ENCODE measurements around the gene ANXA4. TPM values are rescaled to one million over a fixed set of nuclear protein-coding genes. Genes with fewer than 3 reads are reported as not detected.

ANXA4 gene
- total RNA-seq, 1 donor from 2014 or later = 15.0 TPM

DNA sequence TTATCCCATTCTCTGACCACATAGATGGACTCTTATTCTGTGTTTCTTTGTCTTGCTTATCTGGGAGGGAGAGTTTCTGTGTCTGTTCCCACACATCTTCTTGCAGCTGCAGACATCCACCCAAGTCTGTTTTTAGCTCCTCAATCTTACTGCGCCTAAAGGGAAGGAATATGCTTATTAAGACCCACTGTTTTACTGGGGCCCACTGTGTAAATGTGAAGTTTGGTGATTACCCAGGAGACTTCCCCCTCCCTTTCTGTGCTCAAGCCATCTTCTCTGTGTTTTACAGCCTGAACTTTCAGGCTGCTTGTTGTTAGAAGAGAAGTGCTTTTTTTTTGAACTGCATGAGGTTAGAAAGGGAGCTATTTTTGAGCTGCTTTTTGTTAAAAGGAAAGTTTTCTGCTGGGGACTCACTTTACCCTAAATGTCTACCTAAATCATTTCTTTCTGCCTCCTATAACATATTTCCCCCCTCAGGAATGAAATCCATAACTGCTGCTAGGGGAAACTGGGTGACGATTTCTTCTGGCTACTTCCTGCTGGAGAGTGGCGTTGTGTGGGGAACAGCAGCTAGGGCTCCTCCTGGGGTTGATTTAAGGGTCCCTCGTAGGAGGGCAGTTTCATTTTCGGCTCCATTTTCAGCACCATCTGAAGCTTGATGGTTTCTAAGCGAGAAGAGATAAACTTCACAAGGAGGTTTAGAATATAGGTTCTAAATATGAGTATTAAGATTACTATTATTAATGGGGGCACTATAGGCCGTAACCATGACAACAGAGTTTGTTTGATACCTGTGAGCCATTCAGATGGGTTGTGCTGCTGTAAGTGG lies 48.1 kb downstream of the ANXA4 start:
- Histone ChIP-seq H3K4me3 (ENCODE audit: low read depth, low read length) (no peak overlapping the region), H3K36me3 (ENCODE audit: control insufficient read depth, insufficient read depth, low read length) (peaks cover 19% of the 10 kb centered on the region), H3K27me3 (ENCODE audit: control insufficient read depth, insufficient read depth, low read length) (no peaks in the 10 kb centered on the region)
- FAIRE-seq (no peak), DNase-seq (ENCODE audit: low read depth) (no peak)
- TF ChIP-seq, protein P1, sequence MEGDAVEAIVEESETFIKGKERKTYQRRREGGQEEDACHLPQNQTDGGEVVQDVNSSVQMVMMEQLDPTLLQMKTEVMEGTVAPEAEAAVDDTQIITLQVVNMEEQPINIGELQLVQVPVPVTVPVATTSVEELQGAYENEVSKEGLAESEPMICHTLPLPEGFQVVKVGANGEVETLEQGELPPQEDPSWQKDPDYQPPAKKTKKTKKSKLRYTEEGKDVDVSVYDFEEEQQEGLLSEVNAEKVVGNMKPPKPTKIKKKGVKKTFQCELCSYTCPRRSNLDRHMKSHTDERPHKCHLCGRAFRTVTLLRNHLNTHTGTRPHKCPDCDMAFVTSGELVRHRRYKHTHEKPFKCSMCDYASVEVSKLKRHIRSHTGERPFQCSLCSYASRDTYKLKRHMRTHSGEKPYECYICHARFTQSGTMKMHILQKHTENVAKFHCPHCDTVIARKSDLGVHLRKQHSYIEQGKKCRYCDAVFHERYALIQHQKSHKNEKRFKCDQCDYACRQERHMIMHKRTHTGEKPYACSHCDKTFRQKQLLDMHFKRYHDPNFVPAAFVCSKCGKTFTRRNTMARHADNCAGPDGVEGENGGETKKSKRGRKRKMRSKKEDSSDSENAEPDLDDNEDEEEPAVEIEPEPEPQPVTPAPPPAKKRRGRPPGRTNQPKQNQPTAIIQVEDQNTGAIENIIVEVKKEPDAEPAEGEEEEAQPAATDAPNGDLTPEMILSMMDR (IDR thresholded peaks at IDR 0.05; ENCODE audit: insufficient read depth, low read length, severe bottlenecking) = no peak

DNA sequence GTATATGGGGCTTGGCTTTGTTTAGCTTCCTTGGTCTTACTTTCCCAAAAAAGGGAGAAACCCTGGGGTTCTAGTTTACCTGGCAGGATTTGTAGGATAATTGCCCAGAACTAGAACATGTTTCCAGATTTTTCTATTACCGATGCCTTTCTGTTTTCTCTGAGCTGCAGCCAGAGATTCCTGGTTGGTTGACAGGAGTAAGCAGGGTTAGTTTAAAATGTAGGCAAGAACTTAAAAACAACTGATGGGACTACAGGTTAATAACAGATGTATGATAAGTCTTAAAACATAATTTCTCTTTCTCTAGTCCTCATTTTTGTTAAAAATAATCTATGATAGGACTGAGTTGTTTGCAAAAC lies 48.6 kb downstream of the ANXA4 start:
- FAIRE-seq (no peak), DNase-seq (ENCODE audit: low read depth) (no peak)
- peaks cover 17% of the 10 kb centered on the region for H3K36me3 ChIP-seq (ENCODE audit: control insufficient read depth, insufficient read depth, low read length)
- no peaks in the 10 kb centered on the region for H3K27me3 ChIP-seq (ENCODE audit: control insufficient read depth, insufficient read depth, low read length)
- no peak overlapping the region for H3K4me3 ChIP-seq (ENCODE audit: low read depth, low read length)
- TF ChIP-seq, protein P1 (IDR thresholded peaks at IDR 0.05; ENCODE audit: insufficient read depth, low read length, severe bottlenecking) = no peak

DNA sequence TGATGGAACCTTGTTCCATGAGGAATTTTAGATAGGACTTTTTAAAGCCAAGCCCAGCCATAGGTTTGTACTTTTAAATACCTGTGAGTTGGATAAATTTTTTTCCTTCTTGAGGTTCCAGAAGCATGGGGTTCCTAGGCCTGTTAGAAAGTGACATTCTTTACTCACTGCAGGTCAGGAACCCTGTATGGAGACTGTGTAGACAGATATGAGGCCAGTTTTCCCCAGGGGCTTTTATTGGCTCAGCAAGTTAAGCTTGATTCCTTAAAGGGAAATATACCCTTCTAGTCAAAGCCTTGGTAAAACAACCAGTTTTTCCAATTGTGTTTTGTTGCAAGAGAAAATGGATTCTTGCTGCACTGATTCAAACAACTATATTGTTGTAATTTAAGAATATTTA lies 49.1 kb downstream of the ANXA4 start:
- Histone ChIP-seq H3K4me3 (ENCODE audit: low read depth, low read length) (no peak overlapping the region), H3K36me3 (ENCODE audit: control insufficient read depth, insufficient read depth, low read length) (peaks cover 15% of the 10 kb centered on the region), H3K27me3 (ENCODE audit: control insufficient read depth, insufficient read depth, low read length) (no peaks in the 10 kb centered on the region)
- no peak for FAIRE-seq
- DNase-seq (ENCODE audit: low read depth) = no peak
- TF ChIP-seq, protein P1 (IDR thresholded peaks at IDR 0.05; ENCODE audit: insufficient read depth, low read length, severe bottlenecking) = no peak

DNA sequence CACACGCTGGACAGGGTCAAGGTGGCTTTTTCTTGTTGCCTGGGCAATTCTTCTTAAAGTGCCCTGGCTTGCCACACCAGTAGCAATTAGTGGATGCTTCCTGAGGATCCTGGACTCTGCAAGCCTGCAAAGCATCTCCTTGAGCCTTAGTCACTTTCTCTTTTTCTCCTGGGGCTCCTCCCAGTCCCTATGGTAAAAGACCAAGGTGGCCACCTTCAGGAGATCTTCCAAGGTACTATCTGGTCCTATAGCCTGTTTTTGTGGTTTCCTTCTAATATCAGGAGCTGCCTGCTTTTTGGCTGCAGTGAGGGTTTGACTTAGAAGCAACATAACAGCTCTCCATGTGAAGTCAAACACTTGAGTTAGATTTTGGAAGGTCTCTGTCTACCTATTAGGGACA lies 54.2 kb downstream of the ANXA4 start:
- H3K27me3 ChIP-seq (ENCODE audit: control insufficient read depth, insufficient read depth, low read length) = no peaks in the 10 kb centered on the region
- FAIRE-seq (no peak), DNase-seq (ENCODE audit: low read depth) (no peak)
- peaks cover 6% of the 10 kb centered on the region for H3K36me3 ChIP-seq (ENCODE audit: control insufficient read depth, insufficient read depth, low read length)
- H3K4me3 ChIP-seq (ENCODE audit: low read depth, low read length) = no peak overlapping the region
- TF ChIP-seq, protein P1 (IDR thresholded peaks at IDR 0.05; ENCODE audit: insufficient read depth, low read length, severe bottlenecking) = no peak

DNA sequence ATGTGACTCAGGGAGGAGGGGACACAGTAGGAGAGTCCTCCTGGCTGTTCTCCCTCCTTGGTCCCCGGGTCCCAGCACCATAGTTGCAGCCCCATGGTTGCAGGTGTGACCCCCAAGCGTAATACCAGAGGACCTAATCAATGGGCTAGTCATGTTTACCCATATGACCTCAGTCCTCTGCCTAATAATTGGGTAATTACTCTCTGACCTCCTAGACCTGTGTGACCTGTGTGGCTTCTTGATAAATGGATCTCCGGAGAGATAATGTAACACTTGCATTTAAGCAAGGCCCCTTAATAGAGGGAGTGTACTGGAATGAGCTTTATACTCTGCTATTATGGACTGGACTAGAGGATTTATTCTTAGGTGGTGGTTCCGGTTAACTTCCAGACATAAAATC lies 55.3 kb downstream of the ANXA4 start:
- H3K27me3 ChIP-seq (ENCODE audit: control insufficient read depth, insufficient read depth, low read length) = no peaks in the 10 kb centered on the region
- no peak overlapping the region for H3K4me3 ChIP-seq (ENCODE audit: low read depth, low read length)
- no peak for DNase-seq (ENCODE audit: low read depth)
- H3K36me3 ChIP-seq (ENCODE audit: control insufficient read depth, insufficient read depth, low read length) = peaks cover 6% of the 10 kb centered on the region
- FAIRE-seq = no peak
- TF ChIP-seq, protein P1 (IDR thresholded peaks at IDR 0.05; ENCODE audit: insufficient read depth, low read length, severe bottlenecking) = no peak

DNA sequence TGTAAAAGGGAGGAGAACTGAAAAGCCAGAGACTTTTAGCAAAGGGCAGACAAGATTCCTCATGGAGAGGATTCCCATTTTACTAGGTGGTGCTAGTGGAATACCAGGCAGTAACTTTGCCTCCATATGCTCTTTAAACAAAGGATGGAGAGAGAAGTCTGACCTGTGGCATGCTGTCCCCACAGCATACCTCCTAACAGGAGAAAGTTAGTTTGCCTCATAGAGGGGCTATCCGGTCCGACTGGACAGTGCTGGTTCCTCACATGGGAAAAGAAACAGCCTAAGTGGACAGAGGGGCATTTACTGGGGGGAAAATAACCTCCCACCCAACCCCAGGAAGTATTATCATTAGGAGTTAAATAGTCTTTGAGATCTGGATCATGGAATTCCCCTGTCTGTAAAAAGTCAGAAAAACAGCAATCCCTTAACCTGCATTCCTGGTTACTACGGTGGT lies 55.9 kb downstream of the ANXA4 start:
- FAIRE-seq = no peak
- H3K36me3 ChIP-seq (ENCODE audit: control insufficient read depth, insufficient read depth, low read length) = peaks cover 6% of the 10 kb centered on the region

More for the DNA sequence above, 55.9 kb downstream of the ANXA4 start:
- no peak overlapping the region for H3K4me3 ChIP-seq (ENCODE audit: low read depth, low read length)
- no peak for DNase-seq (ENCODE audit: low read depth)
- no peaks in the 10 kb centered on the region for H3K27me3 ChIP-seq (ENCODE audit: control insufficient read depth, insufficient read depth, low read length)
- TF ChIP-seq, protein P1 (IDR thresholded peaks at IDR 0.05; ENCODE audit: insufficient read depth, low read length, severe bottlenecking) = no peak
